HEK293T (cell line): ENCODE measurements around the gene KRT3.

Experiments
- CTCF ChIA-PET: fragments of 350-600 bp; formaldehyde crosslinking; extraction: SDS; loops from one replicate; lab custom pipeline; 2021; ENCODE audit warnings: antibody characterized with exemption, inconsistent platforms; lab: Yijun Ruan, JAX
- POLR2A ChIA-PET: fragments of 350-600 bp; formaldehyde crosslinking; extraction: SDS; loops from one replicate; lab custom pipeline; 2020; ENCODE audit warnings: antibody characterized with exemption, inconsistent platforms; lab: Yijun Ruan, JAX
- DNase-seq: peaks from one replicate; pipeline ENCODE4 v3.0.0; 2012; ENCODE audit warnings: mixed read lengths; ENCODE audit errors: extremely low spot score
- ARNT ChIP-seq: fragments of 450-650 bp; IDR thresholded peaks from 2 replicates; pipeline ENCODE4 v1.6.1; 2017; ENCODE audit warnings: mild to moderate bottlenecking
- BHLHE40 ChIP-seq: fragments of 450-650 bp; IDR thresholded peaks from 2 replicates; pipeline ENCODE4 v1.6.1; 2016; ENCODE audit warnings: mild to moderate bottlenecking, moderate library complexity, borderline replicate concordance
- CTBP1 ChIP-seq: fragments of 450-650 bp; IDR thresholded peaks from 2 replicates; pipeline ENCODE4 v1.6.1; 2016; ENCODE audit warnings: borderline replicate concordance
- ELF4 ChIP-seq: fragments of 450-650 bp; IDR thresholded peaks from 2 replicates; pipeline ENCODE4 v1.6.1; 2017; ENCODE audit warnings: antibody characterized with exemption
- FOXA1 ChIP-seq: fragments of 450-650 bp; IDR thresholded peaks from 2 replicates; pipeline ENCODE4 v1.6.1; 2016; ENCODE audit warnings: mild to moderate bottlenecking
- FOXK2 ChIP-seq: fragments of 450-650 bp; IDR thresholded peaks from 2 replicates; pipeline ENCODE4 v1.6.1; 2016; ENCODE audit warnings: mild to moderate bottlenecking
- FOXM1 ChIP-seq: fragments of 450-650 bp; IDR thresholded peaks from 2 replicates; pipeline ENCODE4 v1.6.1; 2017; ENCODE audit warnings: mild to moderate bottlenecking, borderline replicate concordance
- HDGF ChIP-seq: fragments of 450-650 bp; IDR thresholded peaks from 2 replicates; pipeline ENCODE4 v1.6.1; 2017; ENCODE audit warnings: antibody characterized with exemption, borderline replicate concordance
- L3MBTL2 ChIP-seq: fragments of 450-650 bp; conservative IDR thresholded peaks from 2 replicates; pipeline ENCODE4 v1.6.1; 2016; ENCODE audit warnings: mild to moderate bottlenecking
- LEF1 ChIP-seq: fragments of 450-650 bp; IDR thresholded peaks from 2 replicates; pipeline ENCODE4 v1.6.1; 2017; ENCODE audit warnings: mild to moderate bottlenecking, borderline replicate concordance
- NFRKB ChIP-seq: fragments of 450-650 bp; IDR thresholded peaks from 2 replicates; pipeline ENCODE4 v1.6.1; 2016; ENCODE audit warnings: mild to moderate bottlenecking, moderate library complexity
- PKNOX1 ChIP-seq: fragments of 450-650 bp; IDR thresholded peaks from 2 replicates; pipeline ENCODE4 v1.6.1; 2016
- SP1 ChIP-seq: fragments of 450-650 bp; IDR thresholded peaks from 2 replicates; pipeline ENCODE4 v1.6.1; 2017
- SUZ12 ChIP-seq: fragments of 450-650 bp; IDR thresholded peaks from 2 replicates; pipeline ENCODE4 v1.6.1; 2016; ENCODE audit warnings: mild to moderate bottlenecking
- TARDBP ChIP-seq: fragments of 450-650 bp; IDR thresholded peaks from 2 replicates; pipeline ENCODE4 v1.6.1; 2016
- ZNF384 ChIP-seq: fragments of 450-650 bp; IDR thresholded peaks from 2 replicates; pipeline ENCODE4 v1.6.1; 2016

KRT3 gene

GRCh38 chr12:52809166-52809565 lies 13.2 kb upstream of the KRT3 start:
- no peak for DNase-seq
- ChIA-PET POLR2A (no interaction called here), CTCF (no interaction called here)
- TF ChIP-seq FOXM1 = no peak
- no peak for TF ChIP-seq NFRKB

GRCh38 chr12:52808573-52809160 lies 12.8 kb upstream of the KRT3 start:
- ChIA-PET POLR2A (no interaction called here), CTCF (interaction anchor here (0.6 to 0.8 kb wide), 2 partner anchors 33 to 62 kb away, joined by 3 to 6 read pairs; no protein-coding TSS in a partner anchor)
- TF ChIP-seq PKNOX1 = no peak
- TF ChIP-seq SP1 = no peak
- TF ChIP-seq SUZ12 = no peak
- TF ChIP-seq FOXK2 = no peak
- TF ChIP-seq ZNF384 = no peak
- TF ChIP-seq CTBP1 = no peak
- TF ChIP-seq L3MBTL2 = no peak
- TF ChIP-seq BHLHE40 = no peak
- no peak for TF ChIP-seq LEF1
- TF ChIP-seq TARDBP = no peak
- TF ChIP-seq FOXA1 = no peak
- no peak for TF ChIP-seq FOXM1
- TF ChIP-seq ELF4 = no peak
- no peak for TF ChIP-seq NFRKB
- TF ChIP-seq HDGF = no peak
- no peak for DNase-seq

- ChIA-PET CTCF (interaction anchor here (0.8 kb wide), 1 partner anchor 63 kb away, joined by 3 read pairs; no protein-coding TSS in a partner anchor), POLR2A (no interaction called here)
- TF ChIP-seq CTBP1 (no peak), ARNT (no peak), SUZ12 (no peak), ELF4 (no peak), L3MBTL2 (no peak), FOXK2 (no peak), FOXA1 (no peak), LEF1 (no peak), PKNOX1 (no peak)
- DNase-seq = no peak
Observed at GRCh38 chr12:52807544-52808470, 11.9 kb upstream of the KRT3 start.

GRCh38 chr12:52806821-52807543 lies 11.1 kb upstream of the KRT3 start:
- DNase-seq = no peak
- TF ChIP-seq NFRKB = no peak
- TF ChIP-seq FOXA1 = no peak
- TF ChIP-seq BHLHE40 = no peak
- TF ChIP-seq PKNOX1 = no peak
- no peak for TF ChIP-seq TARDBP
- POLR2A ChIA-PET = no interaction called here
- CTCF ChIA-PET = no interaction called here

GRCh38 chr12:52806169-52806811 lies 10.4 kb upstream of the KRT3 start:
- no peak for DNase-seq
- TF ChIP-seq TARDBP (no peak), ARNT (no peak), CTBP1 (no peak), NFRKB (no peak), L3MBTL2 (no peak), FOXK2 (no peak), SP1 (no peak), ZNF384 (no peak), FOXA1 (no peak), SUZ12 (no peak), LEF1 (no peak), BHLHE40 (no peak), ELF4 (no peak)
- ChIA-PET POLR2A (no interaction called here), CTCF (no interaction called here)

- ChIA-PET POLR2A (no interaction called here), CTCF (no interaction called here)
- TF ChIP-seq FOXM1 (no peak), NFRKB (no peak), CTBP1 (no peak), FOXK2 (no peak), FOXA1 (no peak), BHLHE40 (no peak), ZNF384 (no peak), SP1 (no peak), L3MBTL2 (no peak), HDGF (no peak), ARNT (no peak), TARDBP (no peak), ELF4 (no peak), PKNOX1 (no peak), SUZ12 (no peak), LEF1 (no peak)
- no peak for DNase-seq
Observed at GRCh38 chr12:52805739-52806138, 9.8 kb upstream of the KRT3 start.
